NCI-H1417 treated with DMSO at 0.1 percent for 48 hours (cell line): Measurements from ENCODE around the gene CCDC124.

Source experiments
- DNase-seq: peaks from one replicate; lab custom pipeline; 2025; lab: John Stamatoyannopoulos, UW

The CCDC124 gene

DNA sequence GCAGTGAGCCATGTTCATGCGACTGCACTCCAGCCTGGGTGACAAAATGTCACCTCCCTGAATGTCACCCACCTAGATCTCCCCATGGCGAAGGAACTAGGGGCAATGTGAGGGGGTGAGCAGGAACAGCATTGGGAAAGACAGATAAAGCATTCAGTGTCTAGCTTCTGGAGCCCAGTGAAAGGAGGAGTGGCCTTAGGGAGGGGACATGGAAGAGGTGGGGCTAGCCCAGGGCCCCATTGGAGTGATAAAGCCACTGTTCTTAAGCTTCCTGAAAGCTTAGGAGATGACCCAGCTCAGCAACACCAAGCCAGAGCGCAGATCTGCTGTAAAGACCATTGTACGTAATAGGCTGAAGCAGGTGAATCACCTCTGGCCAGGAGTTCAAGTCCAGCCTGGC lies 21.1 kb downstream of the CCDC124 start:
- no peak for DNase-seq

GRCh38 chr19:17954401-17954800 lies 21.6 kb downstream of the CCDC124 start:
- no peak for DNase-seq

GRCh38 chr19:17957149-17957849 lies 24.5 kb downstream of the CCDC124 start:
- DNase-seq, result no peak

DNA sequence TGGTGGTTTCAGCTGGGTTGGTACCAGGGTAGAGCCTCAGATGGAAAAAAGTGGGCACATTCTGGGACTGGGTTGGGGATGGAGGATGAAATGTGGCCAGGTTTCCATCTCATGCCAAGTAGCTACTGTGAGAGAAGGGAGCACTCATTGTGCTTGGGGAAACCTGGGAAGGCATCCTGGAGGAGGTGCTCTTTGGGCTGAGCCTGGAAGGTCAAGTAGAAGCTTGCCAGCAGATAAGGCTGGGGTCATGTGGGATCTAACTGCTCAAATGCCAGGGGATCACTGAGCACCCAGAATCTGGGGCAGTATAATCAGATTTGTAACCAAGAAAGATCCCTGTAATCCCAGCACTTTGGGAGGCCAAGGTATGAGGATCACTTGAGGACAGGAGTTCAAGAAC lies 25.1 kb downstream of the CCDC124 start:
- DNase-seq, result no peak

DNA sequence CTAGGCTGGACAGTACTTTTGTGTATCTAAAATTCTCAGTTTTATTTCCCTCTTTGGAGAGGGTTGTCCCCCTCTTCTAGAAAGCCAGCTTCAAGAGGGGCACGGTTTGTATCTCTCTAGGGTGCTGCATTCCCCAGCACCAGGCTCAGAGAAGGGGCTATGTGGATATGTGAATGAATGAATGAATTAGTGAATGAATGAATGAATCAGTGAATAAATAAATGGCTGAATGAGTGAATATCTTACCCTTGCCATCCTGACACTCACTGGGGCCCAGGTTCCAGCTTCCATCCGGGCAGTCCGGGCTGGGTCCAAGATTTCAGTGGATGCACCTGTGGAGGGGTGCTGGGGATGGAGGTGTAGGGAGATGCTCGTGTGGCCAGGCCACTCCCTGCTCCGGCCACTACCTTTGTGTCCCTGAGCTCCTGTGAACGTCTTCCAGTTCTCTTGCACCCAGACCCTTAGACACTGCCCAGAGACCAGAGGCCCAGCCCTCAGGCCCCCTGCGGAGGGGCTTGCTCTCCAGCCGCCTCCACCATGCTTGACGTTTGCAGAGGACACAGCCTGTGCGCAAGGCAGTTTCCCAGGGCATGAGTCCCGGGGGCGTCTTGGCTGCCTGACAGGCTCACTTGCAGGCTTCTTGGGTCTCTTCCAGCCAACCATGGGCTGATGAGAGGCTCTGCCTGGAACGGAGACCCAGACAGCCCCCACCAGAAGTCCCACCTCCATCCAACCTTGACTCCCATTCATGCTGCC lies 31.3 kb downstream of the CCDC124 start:
- DNase-seq, result no peak

DNA sequence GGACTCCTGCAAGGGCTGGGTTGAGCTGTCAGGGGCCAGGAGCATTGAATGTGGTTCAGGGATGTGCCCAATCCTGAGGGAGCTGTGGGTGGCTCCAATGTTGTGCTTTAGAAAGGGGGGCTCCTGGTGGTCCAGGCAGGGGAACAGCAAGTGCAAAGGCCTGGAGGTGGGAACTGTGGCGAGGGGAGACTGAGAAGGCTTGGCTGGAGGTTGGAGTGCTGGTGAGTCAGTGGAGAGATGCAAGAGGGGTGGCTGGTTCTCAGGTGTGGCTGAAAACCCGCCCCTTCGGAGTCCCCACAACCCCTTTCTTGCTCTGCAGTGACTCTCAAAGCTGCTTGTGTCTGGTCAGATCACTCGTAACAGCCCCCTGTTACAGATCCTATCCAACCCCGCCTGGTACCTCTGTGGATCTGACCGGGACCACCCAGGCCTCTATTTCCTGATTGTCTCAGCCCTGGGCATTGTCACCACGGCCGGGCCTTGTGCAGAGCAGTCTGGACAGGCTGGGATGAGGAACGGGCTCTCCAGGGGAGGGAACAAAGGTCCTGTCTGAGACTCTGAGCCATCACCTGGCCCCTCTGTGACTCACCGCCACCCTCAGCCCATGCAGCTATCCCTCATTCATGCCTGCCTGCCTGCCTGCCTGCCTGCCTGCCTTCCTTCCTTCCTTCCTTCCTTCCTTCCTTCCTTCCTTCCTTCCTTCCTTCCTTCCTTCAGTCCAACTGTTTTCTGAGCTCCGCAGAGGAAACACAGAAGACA lies 32.7 kb downstream of the CCDC124 start:
- DNase-seq, result no peak

DNA sequence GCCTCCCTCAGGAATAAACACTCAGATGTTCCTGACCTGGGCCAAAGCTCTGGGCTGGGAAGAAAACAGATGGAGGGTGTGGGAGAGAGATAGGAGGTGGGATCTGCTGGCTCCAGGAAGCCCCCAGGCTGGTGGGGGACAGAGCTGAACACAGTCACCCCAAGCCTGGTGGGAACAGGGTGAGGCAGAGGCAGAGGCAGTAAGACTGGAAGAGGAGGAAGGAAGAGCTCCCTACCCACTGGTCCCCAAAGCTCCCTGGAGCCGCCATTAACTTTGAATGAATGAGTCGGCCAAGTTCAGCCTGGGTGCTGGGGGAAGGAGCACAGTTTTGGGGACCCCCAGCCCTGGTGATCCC lies 33.3 kb downstream of the CCDC124 start:
- no peak for DNase-seq

DNA sequence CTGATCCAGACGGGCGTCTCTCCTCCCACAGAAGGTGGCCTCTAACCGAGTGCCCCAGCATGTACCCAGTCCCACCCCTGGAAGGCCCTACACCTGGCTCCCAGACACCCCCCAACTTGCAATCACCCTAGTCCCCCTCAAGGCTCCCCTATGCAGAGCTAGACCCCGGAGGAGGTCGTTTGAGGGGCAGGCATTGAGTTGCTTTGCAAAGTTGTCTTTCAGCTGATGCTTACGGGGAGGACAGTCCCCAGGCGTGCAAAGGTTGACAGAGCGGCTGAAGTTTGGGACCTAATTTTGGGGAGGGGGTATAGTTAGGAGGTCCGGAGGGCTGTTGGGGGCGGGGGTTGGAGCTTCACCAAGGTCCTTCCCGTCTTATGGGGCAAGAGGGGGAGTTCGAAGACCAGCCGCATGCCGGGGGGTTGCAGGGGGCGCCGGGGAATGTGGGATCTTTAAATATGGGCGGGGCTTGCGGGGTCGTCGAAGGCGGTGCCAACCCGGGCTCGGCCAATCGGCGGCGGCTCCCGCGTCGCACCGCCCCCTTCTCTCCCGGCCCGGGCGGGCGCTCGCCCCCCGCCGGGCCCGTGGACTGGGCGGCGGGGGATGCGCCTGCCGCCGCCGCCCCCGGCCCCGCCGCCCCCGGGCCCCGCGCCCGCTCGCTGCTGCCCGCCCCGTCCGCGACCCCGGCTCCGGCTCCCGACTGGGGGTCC lies 33.9 kb downstream of the CCDC124 start, which contains the start of gene KCNN1:
KCNN1 (plus strand) TSS at position 558 of the 707 bp plus-strand sequence. CDS start 6,782 bp downstream, outside the sequence.
- DNase-seq, result no peak

DNA sequence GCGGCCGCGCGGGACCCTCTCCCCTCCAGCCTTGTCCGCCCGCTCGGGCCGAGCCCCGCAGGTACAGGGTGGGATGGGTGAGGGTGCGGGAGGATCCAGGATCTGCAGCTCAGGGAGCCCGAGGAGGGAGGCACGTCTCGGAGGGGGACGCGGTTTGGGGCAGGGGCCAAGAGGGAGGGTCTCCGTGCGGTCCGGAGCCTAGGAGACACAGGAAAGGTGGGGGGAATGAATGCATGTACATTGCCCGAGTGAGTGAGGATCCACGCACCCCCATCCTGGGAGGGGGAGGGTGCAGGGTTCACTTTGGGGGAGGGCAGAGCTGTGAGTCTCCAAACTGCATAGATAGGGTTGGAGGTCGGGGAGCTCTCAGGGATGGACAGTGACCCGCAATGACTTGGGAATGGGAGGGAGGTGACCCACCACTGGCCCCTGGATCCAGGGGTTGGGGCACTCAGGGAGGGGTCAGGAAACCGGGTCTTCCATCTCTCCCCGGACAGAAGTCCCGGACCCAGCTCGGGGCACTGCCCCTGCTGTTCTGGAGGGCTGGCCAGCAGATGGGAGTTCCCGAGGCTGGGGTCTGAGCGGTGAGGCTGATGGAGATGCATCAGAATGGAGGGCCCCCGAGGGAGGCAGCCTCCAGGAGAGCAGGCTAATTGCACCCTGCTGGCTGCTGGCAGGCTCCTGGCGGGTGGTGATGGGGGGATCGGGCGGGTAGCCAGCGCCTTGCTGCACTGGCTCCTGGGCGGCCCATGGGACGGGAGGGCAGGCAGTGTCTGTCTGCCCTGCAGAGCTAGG lies 34.6 kb downstream of the CCDC124 start:
- no peak for DNase-seq

GRCh38 chr19:17968362-17968761 lies 35.5 kb downstream of the CCDC124 start:
- DNase-seq, result no peak

DNA sequence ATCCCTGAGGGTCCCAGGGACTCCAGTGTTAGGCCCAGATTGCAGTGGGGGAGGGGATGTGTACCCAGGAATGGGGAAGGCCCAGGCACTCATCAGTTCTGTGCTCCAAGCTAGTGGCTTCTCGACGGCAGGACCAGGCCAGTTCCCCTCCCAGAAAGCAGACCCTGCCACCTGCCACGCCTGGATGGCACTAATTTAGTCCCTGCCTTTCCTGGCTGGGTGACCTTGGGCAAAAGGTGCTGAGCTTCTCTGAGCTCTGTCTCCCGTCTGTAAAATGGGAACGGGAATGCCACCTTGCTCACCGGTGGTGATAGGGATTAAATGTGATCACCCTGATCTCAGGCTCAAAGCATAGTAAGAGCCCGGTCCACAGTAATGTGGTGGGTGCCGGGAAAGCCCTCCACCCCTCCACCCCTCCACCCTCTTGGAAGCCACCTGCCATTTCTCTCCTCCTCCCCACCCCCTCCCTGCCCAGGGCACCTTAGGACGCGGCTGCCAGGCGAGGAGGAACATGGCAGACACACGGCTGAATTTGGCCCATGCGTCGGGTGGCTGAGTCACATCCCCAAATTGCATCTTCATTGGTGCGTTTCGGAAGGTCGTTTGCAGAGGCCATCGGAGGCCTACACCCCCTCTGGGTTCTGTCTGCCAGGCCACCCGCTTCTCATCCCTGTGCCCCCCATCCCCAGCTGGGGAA lies 36.4 kb downstream of the CCDC124 start:
- no peak for DNase-seq

- DNase-seq, result no peak
These were observed 39.4 kb downstream of the CCDC124 start for GRCh38 chr19:17972230-17972629.

- DNase-seq, result no peak
These were observed 40.9 kb downstream of the CCDC124 start for GRCh38 chr19:17973759-17974158.

DNA sequence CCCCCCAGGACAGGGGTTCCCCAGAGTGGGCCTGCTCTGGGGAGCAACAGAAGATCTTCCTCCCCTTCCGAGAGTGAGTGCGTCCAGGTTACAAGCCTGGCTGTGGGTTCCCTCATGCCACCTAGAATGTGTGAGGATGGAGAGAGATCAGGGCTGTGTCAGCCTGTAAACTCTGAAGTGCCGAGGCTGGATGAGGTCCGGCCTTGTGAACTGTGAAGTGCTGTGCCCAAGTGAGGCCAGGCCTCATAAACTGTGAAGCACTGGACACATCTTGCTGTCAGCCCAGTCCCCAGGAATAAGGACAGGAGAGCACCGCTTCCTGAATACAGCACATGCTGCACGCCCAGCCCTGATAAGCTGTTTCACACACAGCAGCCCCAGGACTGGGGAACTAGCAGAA lies 41.7 kb downstream of the CCDC124 start:
- DNase-seq, result no peak

DNA sequence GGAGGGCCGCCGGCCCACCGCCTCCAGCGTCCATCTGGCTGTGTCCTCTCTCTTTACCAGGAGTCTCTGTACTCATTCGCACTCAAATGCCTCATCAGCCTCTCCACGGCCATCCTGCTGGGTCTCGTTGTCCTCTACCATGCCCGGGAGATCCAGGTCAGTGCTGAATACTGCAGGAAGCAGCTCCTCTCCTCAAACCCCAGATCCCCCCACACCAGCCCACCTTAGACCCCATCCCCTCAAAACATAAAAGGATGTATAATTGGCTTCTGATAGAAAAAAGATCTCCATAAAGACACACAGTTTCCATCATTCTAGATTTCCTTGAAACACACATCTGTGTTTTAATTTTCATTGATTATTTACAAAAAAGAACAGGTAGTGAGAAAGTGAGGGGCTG lies 42.2 kb downstream of the CCDC124 start:
- DNase-seq, result no peak

DNA sequence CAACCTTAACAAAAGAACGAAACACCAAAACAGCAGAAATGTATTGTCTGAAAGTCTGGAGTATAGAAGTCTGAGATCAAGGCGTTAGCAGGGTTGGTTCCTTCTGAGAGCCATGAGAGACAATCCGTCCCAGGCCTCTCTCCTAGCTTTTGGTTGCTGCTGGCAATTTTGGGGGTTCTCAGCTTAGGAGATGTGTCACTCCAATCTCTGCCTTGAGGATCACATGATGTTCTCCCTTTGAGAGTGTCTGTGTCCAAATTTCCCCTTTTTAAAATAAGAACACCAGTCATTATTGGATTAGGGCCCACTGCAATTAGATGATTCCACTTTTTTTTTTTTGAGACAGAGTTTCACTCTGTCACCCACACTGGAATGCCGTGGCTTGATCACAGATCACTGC lies 44.2 kb downstream of the CCDC124 start:
- no peak for DNase-seq

GRCh38 chr19:17977488-17977887 lies 44.7 kb downstream of the CCDC124 start:
- DNase-seq, result no peak

DNA sequence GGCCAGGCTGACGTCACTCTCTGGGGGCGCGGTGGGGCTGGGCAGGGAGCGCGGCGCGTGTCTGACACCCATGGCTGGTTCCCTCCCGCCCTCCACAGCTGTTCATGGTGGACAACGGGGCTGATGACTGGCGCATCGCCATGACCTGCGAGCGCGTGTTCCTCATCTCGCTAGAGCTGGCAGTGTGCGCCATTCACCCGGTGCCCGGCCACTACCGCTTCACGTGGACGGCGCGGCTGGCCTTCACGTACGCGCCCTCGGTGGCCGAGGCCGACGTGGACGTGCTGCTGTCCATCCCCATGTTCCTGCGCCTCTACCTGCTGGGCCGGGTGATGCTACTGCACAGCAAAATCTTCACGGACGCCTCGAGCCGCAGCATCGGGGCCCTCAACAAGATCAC lies 48.8 kb downstream of the CCDC124 start:
- no peak for DNase-seq

DNA sequence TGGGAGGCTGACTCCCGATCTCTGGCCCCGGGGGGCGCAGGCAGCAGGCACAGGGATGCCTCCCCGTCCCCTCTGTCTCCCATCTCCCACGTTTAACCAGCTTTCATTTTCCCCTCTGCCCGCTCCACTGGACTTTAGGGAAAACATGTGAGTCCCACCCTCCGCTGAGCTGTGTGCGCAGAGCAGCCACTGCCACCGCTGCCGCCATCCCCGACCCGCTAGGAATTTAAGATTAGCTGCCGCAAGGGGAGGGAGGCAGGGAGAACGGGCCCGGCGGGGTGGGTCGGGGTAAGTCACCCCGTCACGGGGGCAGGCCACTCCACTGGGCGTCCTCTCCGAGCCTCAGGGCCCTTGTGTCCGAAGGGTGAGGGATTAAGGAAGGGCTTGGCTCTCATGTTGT lies 49.6 kb downstream of the CCDC124 start:
- DNase-seq, result no peak

- DNase-seq, result no peak
These were observed 52.4 kb downstream of the CCDC124 start for GRCh38 chr19:17985037-17985818.
